Body of pancreas (tissue), 4 donors: ENCODE results near the gene RBP3.

Source experiments
- CTCF ChIP-seq, 7 experiments: fragments of 450-650 bp in 4 of 7; fragments of 200-600 bp in 3 of 7; sonication (generic) in 3 of 7; IDR thresholded peaks; one replicate each; pipeline ENCODE4 v1.5.1; 2016 to 2019; ENCODE audit warnings: antibody characterized with exemption in 7 of 7
- POLR2A ChIP-seq, 3 donors: fragments of 450-650 bp; IDR thresholded peaks; one replicate each; pipeline ENCODE4 v1.6.1; 2016; ENCODE audit warnings: antibody characterized with exemption in 3 of 3, mild to moderate bottlenecking in 2 of 3

DNA sequence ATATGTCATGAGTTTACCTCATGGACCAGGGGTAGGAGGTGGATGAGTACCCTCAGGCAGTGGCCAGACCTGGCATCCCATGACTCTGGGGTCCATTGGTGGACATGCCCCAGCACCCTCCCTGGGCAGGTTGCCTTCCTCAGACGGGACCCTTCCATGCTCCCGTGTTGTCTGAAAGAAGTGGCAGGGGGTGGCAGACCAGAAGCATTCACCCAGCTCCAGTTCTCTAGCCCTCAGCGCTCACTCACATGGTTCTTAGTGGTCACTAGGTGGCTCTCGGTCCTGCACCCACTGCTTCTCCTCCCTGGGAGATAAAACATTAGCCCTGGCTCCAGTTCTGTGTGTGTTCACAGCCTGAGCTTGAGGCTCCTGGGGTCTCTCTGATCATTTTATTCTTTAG is 6.0 kb downstream of the RBP3 start:
- TF ChIP-seq CTCF (IDR thresholded peaks at IDR 0.05) (no peak), POLR2A (IDR thresholded peaks at IDR 0.05) (no peak)
